Mesendoderm (in vitro differentiated cells): ENCODE measurements around the gene TMCC2.
A peak's percentile ranks its signal among the peaks of the same experiment; 100 is the strongest.

Experiments
- DNase-seq: peaks from one replicate; pipeline ENCODE4 v3.0.0; 2013
- H2AK5ac ChIP-seq: 2 replicates; pipeline ENCODE4 v1.6.1; 2013; ENCODE audit warnings: low read length, inconsistent platforms
- H2BK120ac ChIP-seq: 2 replicates; pipeline ENCODE4 v1.6.1; 2013; ENCODE audit warnings: low read depth, mild to moderate bottlenecking, low read length, moderate library complexity, mixed read lengths
- H2BK15ac ChIP-seq: replicated peaks from 2 replicates; pipeline ENCODE4 v1.6.1; 2013; ENCODE audit warnings: low read depth, mild to moderate bottlenecking, moderate library complexity
- H2BK5ac ChIP-seq: 2 replicates; pipeline ENCODE4 v1.6.1; 2013; ENCODE audit warnings: low read length, inconsistent platforms
- H3K18ac ChIP-seq: 2 replicates; pipeline ENCODE4 v1.6.1; 2013; ENCODE audit warnings: mild to moderate bottlenecking, low read length, mixed read lengths
- H3K23ac ChIP-seq: one replicate; pipeline ENCODE4 v1.6.1; 2013; ENCODE audit warnings: low read length
- H3K27ac ChIP-seq: 2 replicates; pipeline ENCODE4 v1.5.1; 2013; ENCODE audit warnings: low read depth, mild to moderate bottlenecking, inconsistent platforms, low read length, moderate library complexity
- H3K27me3 ChIP-seq: 2 replicates; pipeline ENCODE4 v1.6.1; 2013; ENCODE audit warnings: low read length, control low read depth, mild to moderate bottlenecking, inconsistent platforms; ENCODE audit not compliant: insufficient read depth, poor library complexity
- H3K36me3 ChIP-seq: 2 replicates; pipeline ENCODE4 v1.6.1; 2013; ENCODE audit warnings: low read length, inconsistent platforms; ENCODE audit not compliant: control insufficient read depth, insufficient read depth
- H3K4ac ChIP-seq: one replicate; pipeline ENCODE4 v1.6.1; 2013; ENCODE audit warnings: low read depth, mild to moderate bottlenecking, low read length, moderate library complexity
- H3K4me1 ChIP-seq: 2 replicates; pipeline ENCODE4 v1.6.1; 2013; ENCODE audit warnings: low read depth, low read length, inconsistent platforms; ENCODE audit not compliant: control insufficient read depth
- H3K4me2 ChIP-seq: 2 replicates; pipeline ENCODE4 v1.6.1; 2013; ENCODE audit warnings: low read length
- H3K4me3 ChIP-seq: 2 replicates; pipeline ENCODE4 v1.5.1; 2013; ENCODE audit warnings: mild to moderate bottlenecking, low read length
- H3K56ac ChIP-seq: one replicate; pipeline ENCODE4 v1.6.1; 2013; ENCODE audit warnings: low read length
- H3K79me1 ChIP-seq: 2 replicates; pipeline ENCODE4 v1.6.1; 2013; ENCODE audit warnings: low read length, inconsistent platforms
- H3K79me2 ChIP-seq: 2 replicates; pipeline ENCODE4 v1.6.1; 2013; ENCODE audit warnings: mild to moderate bottlenecking, low read length; ENCODE audit not compliant: control insufficient read depth, insufficient read depth
- H3K9ac ChIP-seq: 2 replicates; pipeline ENCODE4 v1.6.1; 2013; ENCODE audit warnings: low read length, inconsistent platforms
- H4K5ac ChIP-seq: one replicate; pipeline ENCODE4 v1.6.1; 2013; ENCODE audit warnings: low read length
- H4K8ac ChIP-seq: one replicate; pipeline ENCODE4 v1.6.1; 2013; ENCODE audit warnings: low read depth, mild to moderate bottlenecking, control low read depth, low read length, moderate library complexity
- WGBS: extraction: QIAGEN DNeasy Blood & Tissue Kit; methylation state at CpG from one replicate; pipeline ENCODE4 v1.1.7; 2013; ENCODE audit warnings: low lambda C conversion rate, missing lambda C conversion rate; ENCODE audit not compliant: insufficient coverage; ENCODE audit errors: extremely low coverage; 5-methylcytosine and 5-hydroxymethylcytosine counted together

The TMCC2 gene

DNA sequence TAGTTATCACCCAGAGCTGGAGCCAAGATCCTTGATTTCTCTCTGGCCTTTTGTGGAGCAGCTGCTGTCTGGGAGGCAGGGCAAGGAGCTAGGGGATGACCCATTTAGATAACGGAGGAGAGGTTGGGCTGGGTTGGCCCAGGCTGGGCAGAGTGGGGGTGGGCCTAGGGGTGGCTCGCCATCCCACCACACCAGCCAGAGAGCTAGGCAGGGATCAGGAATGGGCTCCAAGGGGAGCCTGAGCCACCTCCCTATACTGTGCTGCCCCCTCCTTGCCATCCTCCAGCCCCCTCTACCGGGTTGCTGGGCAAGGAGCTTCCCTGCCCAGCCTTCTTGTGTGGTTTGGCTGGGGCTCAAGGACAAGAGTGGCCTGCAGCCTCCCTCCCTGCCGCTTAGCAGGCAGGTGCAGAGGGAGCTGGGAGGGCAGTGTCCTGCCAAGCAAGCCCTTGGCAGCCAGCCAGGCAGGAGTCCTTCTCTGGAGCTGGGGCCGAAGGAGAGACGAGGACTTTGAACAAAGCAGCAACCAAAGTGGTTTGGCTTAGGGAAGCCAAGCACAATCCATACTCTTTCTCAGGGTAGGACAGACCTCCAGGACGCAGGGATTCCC is 89.7 kb downstream of the TMCC2 start:
- Histone ChIP-seq H2BK15ac (no peak overlapping the region), H3K4me1 (peaks cover 24% of the 10 kb centered on the region), H3K79me1 (peaks cover 7% of the 10 kb centered on the region), H3K56ac (peak overlapping the region; percentile 62), H3K4ac (no peak overlapping the region), H3K4me3 (no peak overlapping the region), H3K36me3 (no peaks in the 10 kb centered on the region), H2BK5ac (no peak overlapping the region), H3K79me2 (peaks cover 81% of the 10 kb centered on the region), H4K5ac (no peak overlapping the region), H2BK120ac (no peak overlapping the region), H3K9ac (no peak overlapping the region), H3K27ac (peak overlapping the region; percentile 3), H3K4me2 (no peak overlapping the region), H4K8ac (no peak overlapping the region), H3K23ac (no peak overlapping the region), H3K18ac (no peak overlapping the region), H2AK5ac (no peak overlapping the region), H3K27me3 (no peaks in the 10 kb centered on the region)
- DNase-seq: no peak
- no CpG with 5 or more reads among the region's 7 CpGs for WGBS

DNA sequence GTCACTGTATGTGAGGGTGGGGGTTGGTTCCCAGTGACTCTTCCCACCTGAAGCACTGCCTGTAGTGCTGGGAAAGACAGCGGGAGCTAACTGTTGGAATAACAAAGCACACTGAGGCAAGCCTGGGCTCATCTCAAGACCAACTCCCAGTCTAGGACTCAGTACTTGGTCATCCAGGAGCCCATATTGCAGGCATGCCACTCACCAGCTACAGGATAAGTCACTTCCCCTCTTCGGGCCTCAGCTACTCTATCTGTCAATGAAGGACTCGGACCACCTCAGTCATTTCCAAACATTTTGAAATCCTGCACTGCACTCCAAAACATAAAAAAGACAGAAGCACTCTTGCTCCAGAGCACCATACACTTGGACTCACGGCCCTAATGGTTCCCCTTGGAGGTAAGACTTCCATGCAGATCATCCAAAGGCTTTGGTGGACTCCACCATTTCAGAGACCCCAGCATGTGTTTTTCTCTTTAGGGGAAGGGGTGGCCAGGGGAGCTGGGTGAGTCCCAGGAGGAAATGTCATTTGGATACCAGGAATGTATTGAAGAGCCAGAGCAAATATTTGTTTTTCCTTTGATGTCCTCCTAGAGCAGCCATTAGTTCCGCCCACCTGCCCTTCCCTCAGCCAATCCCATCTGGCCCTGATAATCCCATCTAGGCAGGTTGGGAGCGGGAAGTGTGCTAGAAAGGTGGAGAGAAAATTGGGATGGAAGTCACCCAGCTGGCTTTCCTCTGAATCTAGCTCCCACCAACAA is 90.7 kb downstream of the TMCC2 start:
- no peak overlapping the region for H3K18ac ChIP-seq
- peaks cover 6% of the 10 kb centered on the region for H3K79me1 ChIP-seq
- H4K5ac ChIP-seq: no peak overlapping the region
- H2BK15ac ChIP-seq: no peak overlapping the region
- no peak overlapping the region for H2AK5ac ChIP-seq
- no peak overlapping the region for H3K4ac ChIP-seq
- H3K9ac ChIP-seq: no peak overlapping the region
- H3K56ac ChIP-seq: no peak overlapping the region
- no peak overlapping the region for H3K4me2 ChIP-seq
- no peak overlapping the region for H4K8ac ChIP-seq
- no peak overlapping the region for H3K23ac ChIP-seq
- H3K27ac ChIP-seq: peak overlapping the region; percentile 1
- no peaks in the 10 kb centered on the region for H3K27me3 ChIP-seq
- peaks cover 19% of the 10 kb centered on the region for H3K4me1 ChIP-seq
- DNase-seq: peak; percentile 63
- WGBS: no CpG with 5 or more reads among the region's 6 CpGs
- peaks cover 73% of the 10 kb centered on the region for H3K79me2 ChIP-seq
- no peak overlapping the region for H2BK120ac ChIP-seq
- no peaks in the 10 kb centered on the region for H3K36me3 ChIP-seq
- no peak overlapping the region for H3K4me3 ChIP-seq
- no peak overlapping the region for H2BK5ac ChIP-seq

DNA sequence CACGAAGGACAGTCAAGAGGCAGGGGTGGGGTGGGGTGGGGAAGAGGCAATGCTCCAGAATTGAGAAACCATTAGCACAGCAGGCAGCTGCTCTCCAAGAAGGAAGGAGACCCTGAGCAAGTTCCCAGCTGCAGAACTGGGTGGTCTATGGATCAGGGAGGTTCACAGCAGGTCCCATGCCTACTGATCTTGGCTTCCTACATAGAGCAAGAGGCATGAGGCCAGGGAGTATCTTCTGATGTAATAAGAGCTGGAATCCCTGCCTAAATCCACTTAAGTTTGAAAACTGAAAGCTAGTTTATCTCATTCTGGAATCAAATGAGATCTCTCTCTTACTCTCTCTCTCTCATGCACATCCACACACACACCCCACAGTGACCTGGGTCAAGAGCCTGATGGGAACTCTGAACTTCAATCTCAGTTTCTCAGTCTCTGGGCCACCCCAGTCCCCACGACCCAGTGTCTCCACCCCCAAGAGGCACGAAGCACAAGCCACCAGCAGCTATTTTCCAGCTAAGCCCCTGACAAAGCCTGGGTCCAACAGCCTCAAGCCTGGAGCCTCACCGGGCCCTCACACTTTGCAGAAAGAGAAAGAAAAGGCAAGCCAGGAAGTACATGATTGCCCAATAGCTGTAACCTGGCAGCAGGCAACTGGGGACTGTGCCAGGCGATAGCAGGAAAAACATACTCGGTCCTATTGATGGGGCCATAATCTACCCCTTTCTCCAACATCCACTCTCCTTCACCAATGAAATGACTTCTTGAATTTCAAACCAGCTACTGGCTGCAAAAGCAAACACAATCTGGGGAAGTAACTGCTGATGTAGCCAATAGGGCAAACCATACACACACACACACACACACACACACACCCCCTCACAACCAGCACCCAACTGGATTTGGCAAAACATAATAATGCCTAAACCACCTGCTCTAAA is 91.6 kb downstream of the TMCC2 start:
- no CpG with 5 or more reads among the region's 6 CpGs for WGBS
- no peak overlapping the region for H3K4me2 ChIP-seq
- H3K18ac ChIP-seq: no peak overlapping the region
- H3K27ac ChIP-seq: peak overlapping the region; percentile 3
- H3K56ac ChIP-seq: peak overlapping the region; percentile 52
- H3K4me3 ChIP-seq: no peak overlapping the region
- H2BK5ac ChIP-seq: no peak overlapping the region
- H3K79me1 ChIP-seq: peaks cover 6% of the 10 kb centered on the region
- H3K4me1 ChIP-seq: peaks cover 13% of the 10 kb centered on the region
- no peak overlapping the region for H2BK15ac ChIP-seq
- no peak overlapping the region for H2AK5ac ChIP-seq
- H4K8ac ChIP-seq: no peak overlapping the region
- H3K27me3 ChIP-seq: no peaks in the 10 kb centered on the region
- no peak for DNase-seq
- no peak overlapping the region for H3K4ac ChIP-seq
- H3K79me2 ChIP-seq: peaks cover 67% of the 10 kb centered on the region
- H3K23ac ChIP-seq: no peak overlapping the region
- no peak overlapping the region for H2BK120ac ChIP-seq
- no peaks in the 10 kb centered on the region for H3K36me3 ChIP-seq
- H3K9ac ChIP-seq: peak overlapping the region; percentile 9
- H4K5ac ChIP-seq: no peak overlapping the region

GRCh38 chr1:205321162-205321958 is 93.6 kb downstream of the TMCC2 start, which contains the start of gene NUAK2:
TSS of gene NUAK2 (minus strand) at chr1:205321745. CDS start at chr1:205321628, 117 bp downstream.
- Histone ChIP-seq H3K36me3 (no peaks in the 10 kb centered on the region), H3K4ac (no peak within 1 kb of the TSS), H3K18ac (peak within 1 kb of the TSS; percentile 43), H2BK5ac (no peak within 1 kb of the TSS), H3K9ac (peak within 1 kb of the TSS; percentile 90), H3K79me2 (peaks cover 49% of the 10 kb centered on the region), H3K4me1 (peaks cover 20% of the 10 kb centered on the region), H4K8ac (no peak within 1 kb of the TSS), H3K27ac (peak within 1 kb of the TSS; percentile 18), H2BK15ac (no peak within 1 kb of the TSS), H3K56ac (peak within 1 kb of the TSS; percentile 91), H3K79me1 (peaks cover 6% of the 10 kb centered on the region), H4K5ac (no peak within 1 kb of the TSS), H3K23ac (peak within 1 kb of the TSS; percentile 11), H2AK5ac (no peak within 1 kb of the TSS), H3K4me3 (peak within 1 kb of the TSS; percentile 87), H3K4me2 (peak within 1 kb of the TSS; percentile 95), H2BK120ac (no peak within 1 kb of the TSS), H3K27me3 (no peaks in the 10 kb centered on the region)
- DNase-seq: peak; percentile 99
- no CpG with 5 or more reads among the region's 75 CpGs for WGBS

DNA sequence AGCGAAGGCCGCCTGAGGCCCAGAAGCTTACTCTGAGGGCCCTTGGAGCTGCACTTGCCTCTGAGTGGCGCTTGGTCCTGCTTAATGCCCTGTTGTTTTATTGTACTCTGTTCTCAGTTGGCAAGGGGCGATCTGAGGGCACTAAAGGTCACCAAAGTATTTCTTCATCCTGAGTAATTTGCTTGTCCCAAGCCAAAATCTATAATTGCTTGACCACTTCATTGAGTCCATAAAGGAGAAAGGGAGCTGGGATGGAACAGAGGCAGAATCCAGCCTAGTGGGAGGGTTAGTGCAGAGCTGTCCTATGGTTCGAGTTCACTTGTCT is 94.2 kb downstream of the TMCC2 start:
- H3K79me1 ChIP-seq: peaks cover 6% of the 10 kb centered on the region
- H3K56ac ChIP-seq: peak overlapping the region; percentile 63
- no peak overlapping the region for H2BK120ac ChIP-seq
- no peaks in the 10 kb centered on the region for H3K36me3 ChIP-seq
- H2BK15ac ChIP-seq: no peak overlapping the region
- no peaks in the 10 kb centered on the region for H3K27me3 ChIP-seq
- no peak overlapping the region for H3K4me2 ChIP-seq
- no peak overlapping the region for H3K23ac ChIP-seq
- no peak overlapping the region for H2BK5ac ChIP-seq
- peaks cover 20% of the 10 kb centered on the region for H3K4me1 ChIP-seq
- no peak for DNase-seq
- no peak overlapping the region for H3K4ac ChIP-seq
- no peak overlapping the region for H2AK5ac ChIP-seq
- no peak overlapping the region for H4K8ac ChIP-seq
- WGBS: no CpG with 5 or more reads among the region's 5 CpGs
- H4K5ac ChIP-seq: no peak overlapping the region
- H3K4me3 ChIP-seq: no peak overlapping the region
- no peak overlapping the region for H3K27ac ChIP-seq
- H3K18ac ChIP-seq: no peak overlapping the region
- peaks cover 44% of the 10 kb centered on the region for H3K79me2 ChIP-seq
- H3K9ac ChIP-seq: peak overlapping the region; percentile 30
